Activated CD4-positive, CD25-positive, alpha-beta regulatory T cell treated with anti-CD3 and anti-CD28 coated beads, Interleukin-2, amount 50 U/mL, for 24 hours (primary cell): ENCODE data around the gene GPC6.
"Not testable (repeated sequence)": the region's sequence is repeated elsewhere in the genome, so short reads cannot be mapped to it uniquely, and the experiment has no call there.

Experiments used
- ATAC-seq, 2 donors: fragments of 150-1000 bp; cut with Tn5 transposase; one replicate each; pipeline ENCODE4 v1.10.0; 2021; ENCODE audit warnings: mild to moderate bottlenecking in 1 of 2, moderate library complexity in 1 of 2

Gene GPC6

GRCh38 chr13:94342436-94343242 is 1116.0 kb downstream of the GPC6 start:
- ATAC-seq, result no peak

- no peak for ATAC-seq
Observed at GRCh38 chr13:94343243-94343585, 1116.6 kb downstream of the GPC6 start.

GRCh38 chr13:94343687-94344086 is 1117.1 kb downstream of the GPC6 start:
- not testable (repeated sequence) for ATAC-seq

- no peak for ATAC-seq
Observed at GRCh38 chr13:94344126-94344818, 1117.7 kb downstream of the GPC6 start.

- ATAC-seq, result peak in 1 of 2 donors; percentile 46
Observed at GRCh38 chr13:94345374-94346195, 1119.0 kb downstream of the GPC6 start.

- ATAC-seq, result peak; percentile 29 to 46
Observed at GRCh38 chr13:94346261-94347019, 1119.8 kb downstream of the GPC6 start.

GRCh38 chr13:94351292-94351990 is 1124.8 kb downstream of the GPC6 start:
- peak; percentile 54 to 65 for ATAC-seq

GRCh38 chr13:94352057-94352456 is 1125.5 kb downstream of the GPC6 start:
- peak in 1 of 2 donors; percentile 12 for ATAC-seq

- no peak for ATAC-seq
Observed at GRCh38 chr13:94353167-94353710, 1126.6 kb downstream of the GPC6 start.

- ATAC-seq, result no peak
Observed at GRCh38 chr13:94359875-94360274, 1133.3 kb downstream of the GPC6 start.

GRCh38 chr13:94362411-94362909 is 1135.9 kb downstream of the GPC6 start:
- ATAC-seq, result peak; percentile 92 to 93

- ATAC-seq, result no peak
Observed at GRCh38 chr13:94366677-94367076, 1140.1 kb downstream of the GPC6 start.

GRCh38 chr13:94369972-94370436 is 1143.4 kb downstream of the GPC6 start:
- ATAC-seq, result no peak

- ATAC-seq, result no peak
Observed at GRCh38 chr13:94371855-94372254, 1145.2 kb downstream of the GPC6 start.

- ATAC-seq, result no peak
Observed at GRCh38 chr13:94382517-94382916, 1155.9 kb downstream of the GPC6 start.

GRCh38 chr13:94382960-94383359 is 1156.4 kb downstream of the GPC6 start:
- no peak for ATAC-seq

- no peak for ATAC-seq
Observed at GRCh38 chr13:94384231-94384905, 1157.8 kb downstream of the GPC6 start.

GRCh38 chr13:94387047-94387446 is 1160.4 kb downstream of the GPC6 start:
- no peak for ATAC-seq

GRCh38 chr13:94389604-94390351 is 1163.2 kb downstream of the GPC6 start:
- no peak for ATAC-seq

- ATAC-seq, result no peak
Observed at GRCh38 chr13:94390881-94391280, 1164.3 kb downstream of the GPC6 start.
